HG03097 (cell line): ENCODE measurements around the gene MYH14.
"Not testable (repeated sequence)": the region's sequence is repeated elsewhere in the genome, so short reads cannot be mapped to it uniquely, and the experiment has no call there.

Experiments
- ATAC-seq: cut with Tn5 transposase; IDR thresholded peaks from one replicate; pipeline ENCODE4 v1.9.1; 2021; ENCODE audit not compliant: unreplicated experiment, low FRiP score

Gene MYH14

GRCh38 chr19:50315773-50316448 is 112.5 kb downstream of the MYH14 start:
- ATAC-seq = no peak

GRCh38 chr19:50317115-50317514 is 113.7 kb downstream of the MYH14 start:
- ATAC-seq = no peak

GRCh38 chr19:50318438-50318837 is 115.0 kb downstream of the MYH14 start:
- ATAC-seq = no peak

GRCh38 chr19:50319156-50319555 is 115.7 kb downstream of the MYH14 start:
- no peak for ATAC-seq

- ATAC-seq = no peak
Observed at GRCh38 chr19:50320051-50320450, 116.6 kb downstream of the MYH14 start.

- ATAC-seq = no peak
Observed at GRCh38 chr19:50320596-50320995, 117.2 kb downstream of the MYH14 start.

GRCh38 chr19:50321831-50322230 is 118.4 kb downstream of the MYH14 start:
- no peak for ATAC-seq

- ATAC-seq = no peak
Observed at GRCh38 chr19:50322234-50322633, 118.8 kb downstream of the MYH14 start.

GRCh38 chr19:50322931-50323781 is 119.7 kb downstream of the MYH14 start:
- ATAC-seq = no peak

GRCh38 chr19:50323782-50324133 is 120.3 kb downstream of the MYH14 start:
- ATAC-seq = no peak

- ATAC-seq = no peak
Observed at GRCh38 chr19:50324331-50324730, 120.9 kb downstream of the MYH14 start.

- no peak for ATAC-seq
Observed at GRCh38 chr19:50325310-50326100, 122.1 kb downstream of the MYH14 start.

GRCh38 chr19:50326101-50326664 is 122.8 kb downstream of the MYH14 start:
- no peak for ATAC-seq

- ATAC-seq = no peak
Observed at GRCh38 chr19:50327013-50327412, 123.6 kb downstream of the MYH14 start.

- no peak for ATAC-seq
Observed at GRCh38 chr19:50327461-50328223, 124.2 kb downstream of the MYH14 start.

- no peak for ATAC-seq
Observed at GRCh38 chr19:50328224-50328872, 124.9 kb downstream of the MYH14 start.

GRCh38 chr19:50328873-50329145 is 125.4 kb downstream of the MYH14 start:
- no peak for ATAC-seq

GRCh38 chr19:50329146-50329925 is 125.9 kb downstream of the MYH14 start, which contains the start of gene KCNC3:
TSS of gene KCNC3 (minus strand) at chr19:50329377. CDS start at chr19:50329082, 295 bp downstream.
- ATAC-seq = no peak

- ATAC-seq = not testable (repeated sequence)
Observed at GRCh38 chr19:50329926-50330294, 126.5 kb downstream of the MYH14 start.
